Activated gamma-delta T cell (primary cell): ENCODE measurements around the gene CISH.
A peak's percentile ranks its signal among the peaks of the same experiment; 100 is the strongest.

Source experiments
- DNase-seq: peaks from one replicate; lab custom pipeline; 2025; lab: John Stamatoyannopoulos, UW

CISH gene

DNA sequence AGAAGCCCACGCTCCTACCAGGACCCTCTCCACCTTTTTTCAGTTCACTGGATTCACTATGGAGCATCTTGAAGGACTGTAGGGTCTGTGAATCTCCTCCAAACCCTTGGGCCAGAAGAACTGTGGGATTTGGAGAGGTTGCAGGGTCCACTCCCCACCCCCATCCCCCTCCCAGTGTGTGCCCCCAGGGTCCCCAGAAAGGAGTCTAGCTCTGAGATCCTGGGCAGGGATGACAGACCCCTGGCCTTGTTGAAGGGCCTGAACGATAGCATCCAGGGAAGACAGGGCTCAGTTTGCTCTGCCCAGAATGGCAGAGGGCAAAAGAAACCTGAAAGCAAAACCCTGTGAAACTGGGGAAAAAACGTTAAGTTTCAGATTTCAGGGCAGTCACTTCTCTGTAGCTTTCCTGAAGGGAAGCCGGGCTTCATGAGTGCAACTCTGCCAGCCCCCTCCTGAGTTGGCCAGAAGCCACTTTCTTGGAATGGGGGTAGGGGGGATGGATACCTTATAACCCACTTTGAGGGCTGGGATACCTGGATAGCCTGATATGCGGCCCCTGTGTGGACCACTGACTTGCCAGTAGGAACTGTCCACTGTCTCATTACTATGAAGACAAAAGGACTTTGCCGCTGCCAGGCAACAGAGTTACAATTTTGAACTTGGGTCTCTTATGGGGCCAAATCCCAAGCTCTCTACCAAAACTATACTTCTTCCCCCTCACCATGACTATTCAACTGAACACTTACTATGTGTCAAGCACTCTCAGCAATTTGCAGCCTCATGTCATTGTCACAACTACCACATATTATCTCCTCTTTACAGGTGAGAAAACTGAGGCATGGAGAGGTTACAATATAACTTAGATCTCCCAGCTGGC, 1.6 kb upstream of the CISH start:
- DNase-seq: no peak

DNA sequence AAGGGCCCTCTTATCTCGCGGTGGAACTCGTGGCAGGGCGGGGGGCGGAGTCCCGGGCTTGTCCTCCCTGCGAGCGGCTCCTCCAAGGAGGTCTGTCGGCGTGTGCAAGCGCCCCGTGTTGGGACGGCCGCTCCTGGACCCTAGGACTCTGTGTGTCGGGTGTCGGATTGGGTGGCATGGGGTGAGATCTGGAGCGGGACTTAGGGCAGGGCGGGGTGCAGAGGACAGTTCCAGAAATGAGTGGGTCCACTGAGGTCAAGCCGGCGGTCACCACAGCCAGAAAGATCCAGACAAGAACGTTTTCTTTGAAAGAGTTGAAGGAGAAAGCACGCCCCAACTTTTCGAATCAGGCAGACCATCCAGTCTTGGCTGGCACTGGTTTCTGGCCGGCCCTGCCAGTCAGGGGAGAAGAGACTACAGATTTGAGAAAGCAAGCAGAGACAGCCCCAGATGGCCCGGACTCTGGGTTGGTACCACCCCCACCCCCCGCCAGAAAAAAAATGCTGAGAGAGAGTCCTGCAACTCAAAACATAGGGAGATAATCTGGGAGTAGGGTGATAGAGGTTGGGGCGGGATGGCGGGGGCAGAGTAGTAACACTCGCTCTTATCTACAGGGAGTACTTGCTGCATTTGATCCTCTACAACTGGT, 784 bp upstream of the CISH start:
- DNase-seq: no peak

GRCh38 chr3:50610992-50611463, 546 bp downstream of the CISH start:
- no peak for DNase-seq

GRCh38 chr3:50610181-50610971, 1.2 kb downstream of the CISH start:
- DNase-seq: no peak

GRCh38 chr3:50609763-50610085, 1.9 kb downstream of the CISH start:
- DNase-seq: no peak

- no peak for DNase-seq
These were observed 2.4 kb downstream of the CISH start for GRCh38 chr3:50609071-50609762.

GRCh38 chr3:50608278-50608677, 3.3 kb downstream of the CISH start:
- DNase-seq: no peak

GRCh38 chr3:50607271-50608091, 4.1 kb downstream of the CISH start:
- no peak for DNase-seq

DNA sequence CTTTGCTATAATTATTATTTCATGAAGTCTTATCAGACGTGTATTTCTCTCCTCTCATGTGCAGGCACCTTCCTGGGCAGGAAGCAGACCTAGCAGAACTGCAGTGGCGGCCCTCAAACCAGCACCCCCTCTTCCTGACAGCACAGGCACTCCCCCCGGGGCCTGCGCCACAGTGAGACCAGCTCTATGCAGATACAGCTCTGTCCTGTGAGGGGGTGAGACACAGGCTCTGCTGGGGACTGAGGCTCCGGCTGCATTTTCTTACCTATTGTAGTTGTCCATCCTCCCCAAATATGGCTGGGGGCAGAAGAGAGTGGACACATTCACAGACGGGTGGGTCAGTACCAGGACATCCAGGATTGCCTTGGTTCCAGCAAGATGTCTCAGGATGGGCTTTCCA, 5.0 kb downstream of the CISH start:
- peak; percentile 31 for DNase-seq

DNA sequence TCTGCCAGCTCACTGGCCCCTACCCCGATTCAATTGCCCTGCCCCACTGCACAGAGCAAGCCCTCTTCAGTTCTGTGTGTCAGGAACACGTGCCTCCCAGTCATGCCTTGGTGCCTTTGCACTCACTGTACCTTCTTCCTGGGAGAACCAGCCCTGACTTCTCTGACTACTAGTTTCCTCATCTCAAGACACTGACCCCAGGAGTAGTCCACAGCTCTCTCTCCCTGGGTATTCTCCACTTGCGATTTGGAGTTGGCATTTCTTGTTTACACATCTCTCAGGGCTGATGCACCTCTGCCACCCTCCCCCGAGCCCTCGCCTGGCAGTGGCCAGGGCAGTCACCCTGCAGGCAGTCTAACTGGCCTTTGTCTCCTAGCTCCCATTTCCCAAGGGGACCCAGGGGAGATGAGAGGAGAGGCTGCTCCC, 5.7 kb downstream of the CISH start:
- no peak for DNase-seq

DNA sequence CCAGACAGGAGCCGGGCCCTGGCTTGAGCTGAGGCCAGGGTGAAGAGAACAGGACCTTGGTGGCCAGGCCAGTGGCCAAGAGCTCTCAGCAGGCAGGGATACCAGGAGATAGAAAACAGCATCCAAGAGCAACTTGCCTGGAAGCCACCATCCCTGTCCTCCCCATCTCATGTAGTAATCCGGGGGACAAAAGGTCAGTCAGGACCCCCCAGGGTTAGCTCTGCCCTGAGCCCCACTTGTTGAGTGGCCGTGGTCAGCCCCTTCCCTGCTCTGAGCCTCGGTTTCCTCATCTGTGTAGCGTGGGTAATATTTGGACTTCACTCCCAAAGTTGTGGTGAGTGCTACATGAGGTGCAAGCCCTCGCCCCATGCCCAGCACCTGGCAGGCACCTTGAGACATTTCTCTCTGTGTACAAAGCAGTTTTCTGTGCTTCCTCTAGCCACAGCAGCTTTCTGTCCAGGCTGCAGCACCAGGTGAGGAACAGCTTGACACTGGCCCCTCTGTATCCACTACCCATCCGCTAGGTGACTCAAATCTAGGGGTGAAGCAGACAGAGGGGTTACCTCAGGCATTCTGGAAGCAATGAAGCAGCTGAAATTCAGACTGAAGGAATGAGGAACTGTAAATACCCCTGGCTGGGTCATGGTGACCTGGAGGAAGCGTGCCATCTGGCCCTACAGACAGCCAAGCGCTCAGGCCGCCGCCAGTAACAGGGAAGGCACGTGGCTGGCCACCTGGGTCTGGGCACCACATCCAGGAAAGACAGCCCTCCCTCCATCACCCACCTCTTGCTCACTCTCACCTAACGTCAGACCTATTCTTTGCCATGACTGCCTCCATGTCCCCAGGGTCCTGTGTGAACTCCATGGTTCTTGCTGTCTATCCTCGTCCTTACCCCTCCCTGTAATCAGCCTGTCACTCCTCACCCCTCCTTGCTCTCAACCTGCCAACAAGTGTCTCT, 6.7 kb downstream of the CISH start:
- no peak for DNase-seq

DNA sequence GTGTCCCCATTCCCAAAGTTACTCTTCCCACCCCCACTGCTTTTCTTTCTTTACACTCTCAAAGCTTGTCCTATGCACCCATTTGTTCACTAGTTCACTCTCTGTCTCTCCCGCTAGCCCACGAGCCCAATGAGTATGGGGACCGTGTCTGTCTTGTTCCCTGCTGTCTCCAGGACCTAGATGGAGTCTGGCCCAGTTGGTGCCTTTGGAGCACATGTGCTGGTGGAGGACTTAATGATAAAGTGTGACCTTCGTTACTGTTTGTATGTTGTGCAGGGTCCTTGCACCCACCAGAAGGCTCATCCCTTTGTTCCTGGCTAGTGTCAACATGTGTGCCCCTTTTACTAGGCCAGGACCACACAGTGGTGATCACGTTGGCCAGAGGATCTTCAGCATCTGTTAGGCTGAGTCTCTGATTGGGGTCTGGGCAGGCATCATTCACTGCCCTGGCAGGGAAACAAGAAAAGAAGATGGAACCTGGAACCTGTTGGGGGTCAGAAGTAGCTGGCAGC, 7.4 kb downstream of the CISH start:
- DNase-seq: no peak

DNA sequence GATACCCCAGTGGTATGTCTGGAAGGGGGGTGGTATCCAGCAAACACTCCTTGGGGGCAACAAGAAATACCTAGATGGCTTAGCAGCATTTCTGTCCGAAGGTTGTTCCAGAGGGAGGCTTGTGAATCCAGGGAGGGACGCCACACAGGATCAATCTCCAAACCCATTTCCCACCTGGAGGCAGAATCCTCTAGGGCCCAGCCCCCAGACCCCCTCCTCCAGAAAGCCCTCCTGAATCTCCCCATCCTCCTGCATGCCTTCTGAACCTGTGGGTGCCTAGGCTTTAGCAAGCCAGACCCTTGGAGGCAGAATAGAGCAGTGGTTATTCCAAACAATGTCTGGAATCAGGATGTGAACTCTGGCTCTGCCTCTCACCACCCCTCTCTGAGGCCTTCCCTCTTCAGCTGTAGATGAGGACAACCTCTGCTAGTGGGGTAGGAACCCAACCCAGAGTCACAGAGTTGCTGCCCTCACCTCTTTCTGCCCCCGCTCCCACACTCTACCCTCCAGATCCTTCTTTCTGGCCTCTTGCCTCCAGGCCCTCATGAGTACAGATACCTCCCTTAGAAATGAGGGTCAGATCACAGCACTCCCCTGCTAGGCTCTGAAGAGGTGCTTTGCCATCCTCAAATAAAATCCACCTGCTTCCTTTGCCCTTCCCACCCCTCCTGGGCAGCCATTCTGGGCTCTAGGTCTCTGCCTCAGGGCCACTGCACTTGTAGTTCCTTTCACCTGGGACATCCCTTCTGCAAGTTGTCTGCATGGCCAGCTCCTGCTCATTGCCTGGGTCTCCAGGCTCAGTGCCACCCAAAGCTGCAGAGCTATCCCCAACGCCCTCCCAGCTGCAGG, 8.1 kb downstream of the CISH start:
- no peak for DNase-seq

DNA sequence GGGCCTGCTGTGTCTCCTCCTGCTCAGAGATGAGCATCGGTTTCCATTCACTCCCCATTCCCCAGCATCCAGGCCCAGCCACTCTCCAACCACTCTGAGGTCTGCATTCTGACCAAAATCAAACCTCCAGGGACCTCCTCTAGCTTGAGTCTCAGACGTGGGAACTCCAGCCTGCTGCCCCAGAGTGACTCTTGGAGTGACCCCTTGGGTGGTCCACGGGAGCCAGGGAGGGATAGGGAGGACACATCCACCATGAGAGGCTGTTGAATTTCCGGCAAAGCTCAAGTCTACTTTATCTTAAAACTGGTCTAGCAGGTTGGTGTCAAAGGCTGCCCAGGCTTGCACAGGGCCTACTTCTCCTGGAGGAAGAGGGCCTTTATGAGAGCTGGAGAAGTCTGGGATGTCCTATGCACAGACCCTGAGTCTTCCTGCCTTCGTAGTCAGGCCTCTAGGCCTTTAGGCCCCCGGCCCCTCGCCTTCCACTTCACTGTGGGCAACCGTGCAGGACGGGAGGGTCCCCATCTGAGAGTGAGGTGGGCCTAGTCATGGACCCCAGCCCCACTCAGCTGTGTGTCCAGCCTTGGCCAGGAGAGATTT, 8.9 kb downstream of the CISH start:
- DNase-seq: no peak

DNA sequence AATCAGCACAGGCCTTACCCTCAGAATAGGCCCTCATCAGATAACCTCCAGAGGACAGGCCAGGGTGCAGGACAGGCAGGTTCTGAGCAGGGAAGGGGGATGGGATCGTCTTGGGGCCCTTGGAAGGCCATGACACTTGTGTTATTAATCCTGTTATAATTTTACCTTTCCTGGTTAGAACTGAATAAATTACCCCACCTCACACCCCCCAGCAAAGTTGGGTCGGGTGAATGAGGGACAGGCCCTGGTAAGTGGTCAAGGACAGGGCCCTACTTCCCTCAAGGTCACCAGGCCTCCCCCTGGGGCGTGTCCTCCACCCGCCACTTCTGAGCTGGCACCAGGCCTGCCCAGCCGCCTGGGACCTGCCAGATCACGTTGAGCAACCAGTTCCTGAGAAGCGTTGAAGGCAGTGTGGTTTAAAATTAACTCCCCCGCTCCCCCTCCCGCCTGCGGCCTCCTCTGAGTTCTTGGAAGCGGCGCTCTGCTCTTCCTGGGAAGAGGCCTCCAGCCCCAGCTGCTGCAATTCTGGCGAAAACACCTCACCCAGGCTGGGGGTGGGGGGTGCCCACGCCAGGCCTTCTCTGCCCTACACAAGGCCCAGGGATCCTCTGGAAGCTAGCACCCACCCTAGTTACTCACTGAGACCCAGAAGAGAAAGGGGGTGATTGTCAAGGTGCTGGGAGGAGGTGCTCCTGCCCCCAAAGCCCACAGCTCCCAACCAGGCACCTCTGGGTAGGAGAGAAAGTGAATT, 10.6 kb downstream of the CISH start:
- peak; percentile 45 for DNase-seq

DNA sequence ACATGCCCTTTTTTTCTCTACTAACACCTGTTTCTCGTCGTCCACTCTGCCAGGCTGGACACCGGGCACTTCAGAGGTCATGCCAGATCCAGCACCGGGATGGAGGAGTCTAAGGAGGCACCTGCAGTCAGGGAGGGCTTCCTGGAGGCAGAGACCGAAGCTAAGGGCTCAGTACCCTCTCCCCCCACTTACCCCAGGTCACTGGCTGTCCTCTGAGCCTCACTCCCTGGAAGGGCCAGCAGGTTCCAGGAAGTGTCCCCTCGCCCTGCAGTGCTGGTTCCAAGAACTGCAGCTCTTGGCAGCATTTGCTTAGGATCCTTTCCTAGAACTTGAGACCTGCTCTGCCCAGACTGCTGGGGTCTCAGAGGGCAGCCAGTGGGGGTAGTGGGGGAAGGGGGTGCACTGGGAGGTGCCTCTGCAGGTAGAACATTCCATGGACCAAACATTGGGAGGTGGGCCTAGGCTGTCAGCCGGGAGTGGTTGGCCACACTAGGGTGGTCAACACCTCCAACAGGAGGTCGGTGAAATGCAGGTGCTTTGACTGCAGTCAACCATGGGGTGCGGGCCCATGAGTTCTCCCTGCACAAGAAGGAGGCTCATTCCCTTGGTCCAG, 11.3 kb downstream of the CISH start:
- DNase-seq: no peak

DNA sequence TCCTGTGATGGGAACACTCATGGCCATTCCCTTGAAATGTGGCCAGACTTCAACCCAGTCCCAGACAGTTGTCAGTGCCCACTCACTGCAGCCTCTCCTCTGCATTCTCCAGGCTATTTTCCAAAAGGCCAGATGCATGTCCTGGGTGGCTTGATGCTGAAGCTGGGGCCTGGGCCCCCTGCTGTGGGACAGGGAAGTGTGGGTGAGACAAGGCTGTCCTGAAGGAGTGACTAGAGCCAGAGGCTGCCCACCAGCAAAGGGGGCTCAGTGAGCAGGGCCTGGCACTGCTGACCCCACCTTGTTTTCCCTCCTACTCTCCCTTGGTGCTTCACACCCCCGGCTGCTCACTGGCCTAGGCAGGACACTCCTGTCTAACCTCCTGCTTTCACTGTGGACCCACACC, 11.9 kb downstream of the CISH start:
- no peak for DNase-seq
